KMS-11 (cell line): Measurements from ENCODE around the gene DHH.

Source experiments
- H2AFZ ChIP-seq: fragments of 200-600 bp; sonication (generic); 2 replicates; pipeline ENCODE4 v1.6.1; 2016; ENCODE audit warnings: antibody characterized with exemption, mixed run types, low read depth
- H3K27ac ChIP-seq: fragments of 200-600 bp; sonication (generic); 2 replicates; pipeline ENCODE4 v1.6.1; 2016; ENCODE audit warnings: mild to moderate bottlenecking, mixed run types
- H3K27me3 ChIP-seq: fragments of 200-600 bp; sonication (generic); 2 replicates; pipeline ENCODE4 v1.6.1; 2017; ENCODE audit warnings: mild to moderate bottlenecking, low read depth, mixed run types, moderate library complexity; ENCODE audit not compliant: insufficient read depth
- H3K36me3 ChIP-seq: fragments of 200-600 bp; sonication (generic); 2 replicates; pipeline ENCODE4 v1.6.1; 2017; ENCODE audit warnings: mild to moderate bottlenecking, mixed run types; ENCODE audit not compliant: insufficient read depth
- H3K4me1 ChIP-seq: fragments of 200-600 bp; sonication (generic); 2 replicates; pipeline ENCODE4 v1.6.1; 2016; ENCODE audit warnings: mild to moderate bottlenecking, low read depth, mixed run types; ENCODE audit not compliant: poor library complexity, severe bottlenecking
- H3K4me2 ChIP-seq: fragments of 200-600 bp; sonication (generic); 2 replicates; pipeline ENCODE4 v1.7.0; 2016; ENCODE audit warnings: mild to moderate bottlenecking, mixed run types
- H3K4me3 ChIP-seq: fragments of 200-600 bp; sonication (generic); IDR thresholded peaks from 2 replicates; pipeline ENCODE4 v1.6.1; 2017; ENCODE audit warnings: low read depth, low read length, mixed read lengths; ENCODE audit not compliant: insufficient read depth
- H3K79me2 ChIP-seq: fragments of 200-600 bp; sonication (generic); 2 replicates; pipeline ENCODE4 v1.6.1; 2016; ENCODE audit warnings: low read depth, mixed run types; ENCODE audit not compliant: insufficient read depth
- H3K9ac ChIP-seq: fragments of 200-600 bp; sonication (generic); 2 replicates; pipeline ENCODE4 v1.6.1; 2016; ENCODE audit warnings: mild to moderate bottlenecking, mixed run types
- H4K20me1 ChIP-seq: fragments of 200-600 bp; sonication (generic); 2 replicates; pipeline ENCODE4 v1.6.1; 2016; ENCODE audit warnings: mild to moderate bottlenecking, mixed run types; ENCODE audit not compliant: insufficient read depth
- CTCF ChIP-seq: fragments of 200-600 bp; sonication (generic); conservative IDR thresholded peaks from 2 replicates; pipeline ENCODE4 v1.6.1; 2017; ENCODE audit warnings: low read depth, mild to moderate bottlenecking, antibody characterized with exemption, low read length, moderate library complexity, mixed read lengths

The DHH gene

GRCh38 chr12:49084438-49084837, 10.2 kb downstream of the DHH start:
- H4K20me1 ChIP-seq, result no peaks in the 10 kb centered on the region
- no peaks in the 10 kb centered on the region for H3K79me2 ChIP-seq
- no peak overlapping the region for H3K4me3 ChIP-seq
- no peak overlapping the region for H2AFZ ChIP-seq
- peaks cover 6% of the 10 kb centered on the region for H3K4me1 ChIP-seq
- no peak overlapping the region for H3K4me2 ChIP-seq
- no peak overlapping the region for H3K27ac ChIP-seq
- H3K9ac ChIP-seq, result no peak overlapping the region
- TF ChIP-seq CTCF, result no peak
- peaks cover 6% of the 10 kb centered on the region; the same call in 1 of the 2 replicates for H3K27me3 ChIP-seq
- H3K36me3 ChIP-seq, result no peaks in the 10 kb centered on the region

- no peak overlapping the region for H3K27ac ChIP-seq
- no peaks in the 10 kb centered on the region; the same call in 1 of the 2 replicates for H3K27me3 ChIP-seq
- H3K4me3 ChIP-seq, result no peak overlapping the region
- H2AFZ ChIP-seq, result no peak overlapping the region
- no peaks in the 10 kb centered on the region for H3K4me1 ChIP-seq
- H3K9ac ChIP-seq, result no peak overlapping the region
- H4K20me1 ChIP-seq, result no peaks in the 10 kb centered on the region
- H3K4me2 ChIP-seq, result no peak overlapping the region
- TF ChIP-seq CTCF, result no peak
- no peaks in the 10 kb centered on the region for H3K36me3 ChIP-seq
- H3K79me2 ChIP-seq, result no peaks in the 10 kb centered on the region
These were observed 14.8 kb downstream of the DHH start for GRCh38 chr12:49079793-49080192.

GRCh38 chr12:49070971-49071370, 23.6 kb downstream of the DHH start:
- H3K27me3 ChIP-seq, result no peaks in the 10 kb centered on the region
- H3K79me2 ChIP-seq, result no peaks in the 10 kb centered on the region
- H4K20me1 ChIP-seq, result no peaks in the 10 kb centered on the region
- H2AFZ ChIP-seq, result no peak overlapping the region
- TF ChIP-seq CTCF, result no peak
- no peak overlapping the region for H3K4me2 ChIP-seq
- H3K36me3 ChIP-seq, result no peaks in the 10 kb centered on the region
- no peak overlapping the region for H3K9ac ChIP-seq
- H3K27ac ChIP-seq, result no peak overlapping the region
- no peak overlapping the region for H3K4me3 ChIP-seq
- peaks cover 11% of the 10 kb centered on the region for H3K4me1 ChIP-seq

GRCh38 chr12:49069507-49070346, 24.9 kb downstream of the DHH start, which contains the start of gene RHEBL1:
Gene RHEBL1, minus strand, starts transcription at chr12:49069979. Its CDS starts 194 bp downstream, at chr12:49069785.
- peak within 1 kb of the TSS; percentile 85 for H3K4me2 ChIP-seq
- H3K4me3 ChIP-seq, result peak within 1 kb of the TSS; percentile 56
- H3K9ac ChIP-seq, result peak within 1 kb of the TSS; percentile 60; the same call in 1 of the 2 replicates
- no peaks in the 10 kb centered on the region for H3K79me2 ChIP-seq
- H2AFZ ChIP-seq, result peak within 1 kb of the TSS; percentile 99
- no peaks in the 10 kb centered on the region for H3K27me3 ChIP-seq
- peak within 1 kb of the TSS; percentile 53; the same call in 1 of the 2 replicates for H3K27ac ChIP-seq
- no peaks in the 10 kb centered on the region for H4K20me1 ChIP-seq
- peaks cover 12% of the 10 kb centered on the region for H3K4me1 ChIP-seq
- H3K36me3 ChIP-seq, result no peaks in the 10 kb centered on the region
- peak; percentile 29; the same call in 1 of the 2 replicates for TF ChIP-seq CTCF
